Midbrain (tissue), 1 donor: ENCODE results near the gene RNU1-3.
"Not testable (repeated sequence)": the region's sequence is repeated elsewhere in the genome, so short reads cannot be mapped to it uniquely, and the experiment has no call there.

Experiments
- DNase-seq: peaks from one replicate; lab custom pipeline; 2025; lab: John Stamatoyannopoulos, UW

RNU1-3 gene

DNA sequence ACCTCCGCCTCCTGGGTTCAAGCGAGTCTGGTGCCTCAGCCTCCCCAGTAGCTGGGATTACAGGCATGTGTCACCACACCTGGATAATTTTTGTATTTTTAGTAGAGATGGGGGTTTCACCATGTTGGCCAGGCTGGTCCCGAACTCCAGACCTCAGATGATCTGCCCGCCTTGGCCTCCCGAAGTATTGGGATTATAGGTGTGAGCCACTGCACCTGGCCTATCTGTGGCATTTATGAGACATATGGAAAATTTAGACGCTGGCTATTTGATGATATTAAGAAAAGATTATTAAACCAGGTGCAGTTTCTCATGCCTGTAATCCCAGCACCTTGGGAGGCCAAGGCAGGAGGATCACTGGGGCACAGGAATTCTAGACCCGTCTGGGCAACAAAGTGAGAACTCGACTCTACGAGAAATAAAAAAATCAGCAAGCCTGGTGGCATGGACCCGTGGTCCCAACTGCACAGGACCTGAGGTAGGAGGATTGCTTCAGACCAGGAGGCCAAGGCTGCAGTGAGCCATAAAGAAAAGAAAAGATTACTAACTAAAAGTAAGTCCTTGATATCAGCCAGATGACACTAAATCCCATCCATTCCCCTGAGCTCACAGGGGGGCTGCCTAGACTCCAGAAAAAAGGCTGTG lies 30.1 kb downstream of the RNU1-3 start:
- not testable (repeated sequence) for DNase-seq

DNA sequence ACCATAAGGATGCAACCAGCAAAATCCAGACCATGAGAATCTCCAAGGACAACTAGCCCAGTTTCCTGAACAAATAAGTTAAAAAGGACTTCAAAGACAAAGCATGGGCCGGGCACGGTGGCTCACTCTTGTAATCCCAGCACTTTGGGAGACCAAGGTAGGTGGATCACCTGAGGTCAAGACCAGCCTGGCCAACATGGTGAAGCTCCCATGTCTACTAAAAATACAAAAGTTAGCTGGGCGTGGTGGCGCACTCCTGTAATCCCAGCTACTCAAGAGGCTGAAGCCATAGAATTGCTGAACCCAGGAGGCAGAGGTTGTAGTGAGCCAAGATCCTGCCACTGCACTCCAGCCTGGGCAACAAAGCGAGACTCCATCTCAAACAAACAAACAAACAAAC lies 30.8 kb downstream of the RNU1-3 start:
- not testable (repeated sequence) for DNase-seq

DNA sequence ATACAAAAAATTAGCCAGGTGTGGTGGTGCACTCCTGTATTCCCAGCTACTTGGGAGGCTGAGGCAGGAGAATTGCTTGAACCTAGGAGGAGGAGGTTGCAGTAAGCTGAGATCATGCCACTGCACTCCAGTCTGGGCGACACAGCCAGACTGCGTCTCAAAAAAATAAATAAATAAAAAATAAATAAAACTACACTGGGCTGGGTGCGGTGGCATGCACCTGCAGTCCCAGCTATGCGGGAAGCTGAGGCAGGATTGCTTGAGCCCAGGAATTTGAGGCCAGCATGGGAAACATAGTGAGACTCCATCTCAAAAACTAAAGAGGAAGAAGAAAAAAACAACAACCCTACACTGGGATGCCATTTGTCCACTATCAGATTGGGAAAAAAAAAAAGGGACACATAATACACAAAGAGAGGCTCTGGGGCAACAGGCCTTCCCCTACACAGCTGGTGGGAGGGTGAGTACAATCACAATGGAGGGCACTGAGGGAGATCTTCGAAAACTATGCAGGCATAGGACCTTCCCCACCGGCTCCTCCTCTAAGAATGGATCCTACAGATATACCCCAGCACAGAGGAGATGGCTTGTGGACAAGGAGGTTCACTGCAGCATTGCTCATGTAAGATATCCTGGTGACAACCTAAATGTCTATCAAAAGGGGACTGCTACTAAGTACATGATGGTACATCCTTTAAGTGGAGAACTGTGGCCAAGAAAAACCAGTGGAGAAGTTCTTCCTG lies 33.0 kb downstream of the RNU1-3 start:
- DNase-seq = peak; percentile 11

- DNase-seq = not testable (repeated sequence)
These were observed 34.5 kb downstream of the RNU1-3 start for GRCh38 chr1:16632044-16632850.

GRCh38 chr1:16631248-16632043 lies 35.3 kb downstream of the RNU1-3 start:
- DNase-seq = no peak

DNA sequence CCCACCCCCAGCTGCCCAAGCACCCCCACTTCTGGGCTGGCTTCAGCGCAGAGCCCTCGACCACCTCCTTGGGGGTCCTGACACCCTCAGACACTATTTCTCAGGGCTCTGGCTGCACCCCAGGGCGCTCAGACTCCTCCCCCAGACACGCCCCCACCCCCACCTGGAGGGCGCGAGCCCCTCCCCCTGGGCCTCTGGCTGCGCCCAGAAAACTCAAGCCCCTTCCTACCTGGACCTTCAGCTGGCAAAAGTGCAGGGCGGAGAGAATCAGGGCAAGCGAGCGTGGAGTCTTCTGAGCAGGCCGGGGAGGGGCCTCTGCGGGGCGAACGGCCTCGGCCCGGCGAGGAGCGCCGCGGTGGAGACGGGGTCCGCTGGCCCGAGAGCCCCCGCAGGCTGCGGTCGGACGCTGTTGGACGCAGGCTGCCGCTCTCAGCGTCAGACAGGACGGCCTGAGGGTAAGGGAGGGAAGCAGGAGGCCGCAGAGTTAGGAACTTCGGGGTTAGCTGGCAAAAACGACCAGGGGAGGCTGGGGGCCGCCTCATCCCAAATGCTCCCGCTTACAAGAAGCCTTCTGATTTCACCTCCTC lies 36.0 kb downstream of the RNU1-3 start:
- no peak for DNase-seq

- DNase-seq = not testable (repeated sequence)
These were observed 36.7 kb downstream of the RNU1-3 start for GRCh38 chr1:16629916-16630530.

- DNase-seq = no peak
These were observed 38.2 kb downstream of the RNU1-3 start for GRCh38 chr1:16628361-16629111.

- DNase-seq = not testable (repeated sequence)
These were observed 40.3 kb downstream of the RNU1-3 start for GRCh38 chr1:16626409-16626983.

DNA sequence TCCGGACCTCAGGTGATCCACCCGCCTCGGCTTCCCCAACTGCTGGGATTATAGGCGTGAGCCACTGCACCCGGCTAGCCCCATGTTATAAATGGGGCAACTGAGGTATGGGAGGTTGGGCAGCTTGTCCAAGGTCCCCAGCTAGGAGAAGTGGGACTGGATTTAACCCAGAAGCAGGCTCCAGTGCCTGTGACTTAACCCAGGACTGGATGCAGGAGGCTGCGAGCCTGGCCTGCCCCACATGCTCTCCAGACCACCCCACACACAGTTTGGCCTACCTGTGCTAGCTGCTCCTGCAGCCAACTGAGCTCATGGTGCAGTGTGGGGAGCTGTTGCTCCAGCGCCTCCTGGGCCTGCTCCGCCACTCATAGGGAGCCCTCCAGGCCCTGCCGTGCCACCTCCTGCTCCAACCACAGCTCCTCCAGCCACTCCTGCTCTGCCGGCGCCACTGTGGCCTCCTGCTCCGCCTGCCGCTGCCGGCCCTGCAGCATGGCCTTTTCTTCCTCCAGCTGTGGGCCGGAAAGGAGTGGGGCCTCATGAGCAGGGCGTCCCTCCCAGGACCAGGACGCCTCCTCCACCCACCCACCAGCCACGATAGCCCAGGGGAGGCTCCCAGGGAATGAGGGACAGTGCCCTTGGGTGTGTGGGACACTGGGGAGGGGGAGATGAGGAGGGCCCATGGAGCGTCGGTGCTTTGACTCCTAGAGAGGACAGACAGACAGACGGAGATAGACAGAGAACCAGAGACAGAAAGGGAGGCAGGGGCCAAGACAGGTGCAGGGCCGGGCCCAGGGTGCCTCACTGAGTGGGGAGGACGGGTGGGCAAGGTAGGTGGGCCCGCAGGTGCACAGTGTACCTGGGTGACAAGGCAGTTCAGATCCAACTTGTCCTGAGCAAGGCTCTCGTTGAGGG lies 41.0 kb downstream of the RNU1-3 start:
- DNase-seq = no peak

GRCh38 chr1:16623812-16624719 lies 42.7 kb downstream of the RNU1-3 start:
- DNase-seq = not testable (repeated sequence)

GRCh38 chr1:16623337-16623736 lies 43.4 kb downstream of the RNU1-3 start:
- not testable (repeated sequence) for DNase-seq

- DNase-seq = not testable (repeated sequence)
These were observed 45.0 kb downstream of the RNU1-3 start for GRCh38 chr1:16621681-16622315.

GRCh38 chr1:16621300-16621658 lies 45.5 kb downstream of the RNU1-3 start:
- DNase-seq = no peak

DNA sequence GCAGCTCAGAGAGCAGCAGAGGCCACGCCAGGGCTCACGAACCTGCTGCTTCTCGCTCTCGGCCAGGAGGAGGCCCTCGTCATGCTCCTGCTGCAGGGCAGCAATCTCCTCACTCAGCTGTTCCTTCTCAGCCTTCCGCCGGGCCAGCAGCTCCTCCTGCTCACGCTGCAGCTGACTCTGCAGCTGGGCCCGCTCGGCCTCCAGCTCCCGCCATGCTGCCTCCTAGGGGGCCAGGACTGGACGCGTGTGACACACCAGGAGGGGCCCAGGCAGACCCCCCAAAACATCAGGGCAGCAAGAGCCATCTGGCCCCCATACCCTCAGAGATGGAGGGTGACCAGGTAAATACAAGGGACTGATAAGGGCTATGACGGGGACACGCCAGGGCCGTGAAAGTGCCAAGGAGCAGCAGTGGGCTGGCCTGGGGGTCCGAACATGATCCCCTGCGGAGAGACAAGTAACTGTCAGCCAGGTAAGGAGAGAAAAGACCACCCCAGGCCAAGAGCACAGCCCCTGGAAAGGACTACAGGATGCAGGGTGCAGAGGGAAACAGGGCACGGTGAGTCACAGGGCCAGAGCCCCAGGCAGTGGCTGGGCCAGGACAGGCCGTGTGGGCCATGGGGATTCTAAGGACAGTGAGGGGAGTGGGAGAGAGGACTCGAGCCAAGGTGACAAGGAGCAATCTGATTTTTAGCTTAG lies 46.8 kb downstream of the RNU1-3 start:
- not testable (repeated sequence) for DNase-seq

DNA sequence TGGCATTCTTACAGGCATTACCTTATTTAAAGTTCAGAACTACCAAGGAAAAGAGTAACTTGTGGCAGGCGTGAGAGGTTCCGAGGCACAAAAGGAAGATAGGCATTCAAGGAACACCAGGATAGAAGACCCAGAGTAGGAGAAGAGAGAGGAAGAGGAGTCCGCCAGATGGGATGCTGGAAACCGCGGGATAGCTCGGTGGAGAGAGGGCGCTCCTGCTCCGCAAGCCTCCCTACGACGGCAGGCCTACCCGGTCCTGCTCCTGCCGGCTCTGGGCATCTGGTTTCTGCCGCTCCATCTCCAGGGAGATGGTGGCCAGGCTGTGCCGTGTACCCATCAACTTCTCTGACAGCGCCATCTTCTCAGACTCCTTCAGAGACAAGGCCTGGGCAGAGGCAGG lies 48.0 kb downstream of the RNU1-3 start:
- no peak for DNase-seq
